IPS-18c (cell line): ENCODE results near the gene AGGF1.
"Not testable (repeated sequence)": the region's sequence is repeated elsewhere in the genome, so short reads cannot be mapped to it uniquely, and the experiment has no call there.

Experiments
- H3K4me3 ChIP-seq: 2 replicates; pipeline ENCODE4 v1.7.0; 2013; ENCODE audit warnings: low read depth, mild to moderate bottlenecking, low read length, moderate library complexity; ENCODE audit not compliant: insufficient read depth
- H3K9me3 ChIP-seq: one replicate; pipeline ENCODE4 v1.6.1; 2013; ENCODE audit warnings: mild to moderate bottlenecking, low read length, moderate library complexity; ENCODE audit not compliant: control insufficient read depth, insufficient read depth

AGGF1 gene

DNA sequence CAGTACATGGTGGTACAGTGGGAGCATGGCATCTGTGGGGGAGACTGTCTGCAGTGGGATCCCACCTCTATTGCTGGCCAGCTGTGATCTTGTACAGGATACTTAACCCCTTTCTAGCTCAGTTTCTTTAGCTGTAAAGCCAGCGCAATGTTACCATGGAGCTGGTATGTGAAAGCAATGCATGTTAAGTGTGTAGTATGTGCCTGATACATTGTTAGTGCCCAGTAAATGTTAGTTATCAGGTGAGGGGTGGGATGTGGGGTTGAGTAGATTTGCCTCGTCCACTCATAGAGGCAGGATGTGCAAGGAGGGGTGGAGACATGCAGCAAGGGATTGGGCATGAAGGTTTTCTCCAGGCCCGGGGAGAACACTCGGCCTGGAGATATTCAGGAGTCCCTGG, 44.5 kb downstream of the AGGF1 start:
- H3K4me3 ChIP-seq: no peak overlapping the region
- no peaks in the 10 kb centered on the region for H3K9me3 ChIP-seq

- Histone ChIP-seq H3K9me3 (no peaks in the 10 kb centered on the region), H3K4me3 (peak overlapping the region; percentile 57; the same call in 1 of the 2 replicates)
These were observed 47.0 kb downstream of the AGGF1 start for GRCh38 chr5:77076961-77077828.

GRCh38 chr5:77077829-77078176, 47.6 kb downstream of the AGGF1 start:
- Histone ChIP-seq H3K9me3 (no peaks in the 10 kb centered on the region), H3K4me3 (peak overlapping the region; percentile 57; the same call in 1 of the 2 replicates)

DNA sequence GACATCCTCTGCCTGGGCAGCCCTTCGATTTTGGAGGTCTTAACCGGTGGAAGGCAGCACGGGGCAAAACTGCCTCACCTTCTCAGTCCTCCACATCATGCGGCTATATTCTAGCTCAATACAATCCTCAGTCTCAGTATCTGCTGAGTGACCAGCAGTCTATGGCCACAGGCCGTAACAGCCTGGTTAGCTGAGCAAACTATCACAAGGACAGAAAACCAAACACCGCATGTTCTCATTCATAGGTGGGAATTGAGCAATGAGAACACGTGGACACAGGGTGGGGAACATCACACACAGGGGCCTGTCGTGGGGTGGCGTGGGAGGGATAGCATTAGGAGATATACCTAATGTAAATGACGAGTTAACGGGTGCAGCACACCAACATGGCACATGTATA, 50.3 kb downstream of the AGGF1 start:
- H3K4me3 ChIP-seq, H3K9me3 ChIP-seq: not testable (repeated sequence)

DNA sequence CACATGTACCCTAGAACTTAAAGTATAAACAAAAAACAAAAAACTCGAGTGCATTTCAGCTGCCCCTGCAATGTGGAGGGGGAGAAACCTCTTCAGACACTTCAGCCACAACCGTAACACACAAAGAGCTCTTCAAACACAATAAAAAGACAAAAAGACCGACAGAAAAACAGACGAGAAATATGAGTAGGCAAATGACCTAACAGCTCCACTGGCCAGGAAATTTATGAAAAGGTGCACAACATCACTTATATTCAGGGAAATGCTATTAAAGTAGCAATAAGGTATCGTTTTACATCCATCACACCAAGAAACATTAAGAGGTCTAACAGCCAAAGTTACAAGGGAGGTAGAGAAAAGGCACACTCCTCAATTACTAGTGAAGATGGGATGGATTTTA, 50.7 kb downstream of the AGGF1 start:
- no peak overlapping the region for H3K4me3 ChIP-seq
- no peaks in the 10 kb centered on the region for H3K9me3 ChIP-seq

DNA sequence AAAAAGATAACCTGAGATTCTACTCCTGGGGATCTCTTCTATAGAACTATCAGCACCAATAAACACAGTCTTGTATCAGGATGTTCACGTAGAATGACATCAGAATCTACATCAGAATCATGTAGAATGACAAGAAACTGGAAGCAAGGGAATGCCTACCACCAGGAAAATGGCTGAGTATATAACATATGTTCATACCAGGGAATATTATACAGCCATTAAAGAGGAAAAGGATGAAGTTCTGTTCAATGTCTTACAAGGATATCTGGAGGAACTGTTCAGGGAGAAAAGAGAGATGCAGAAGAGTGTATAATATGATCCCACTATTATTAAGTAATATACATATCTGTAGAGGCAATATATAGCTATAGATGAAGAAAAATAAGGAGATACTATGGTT, 52.1 kb downstream of the AGGF1 start:
- Histone ChIP-seq H3K9me3 (no peaks in the 10 kb centered on the region), H3K4me3 (no peak overlapping the region)

DNA sequence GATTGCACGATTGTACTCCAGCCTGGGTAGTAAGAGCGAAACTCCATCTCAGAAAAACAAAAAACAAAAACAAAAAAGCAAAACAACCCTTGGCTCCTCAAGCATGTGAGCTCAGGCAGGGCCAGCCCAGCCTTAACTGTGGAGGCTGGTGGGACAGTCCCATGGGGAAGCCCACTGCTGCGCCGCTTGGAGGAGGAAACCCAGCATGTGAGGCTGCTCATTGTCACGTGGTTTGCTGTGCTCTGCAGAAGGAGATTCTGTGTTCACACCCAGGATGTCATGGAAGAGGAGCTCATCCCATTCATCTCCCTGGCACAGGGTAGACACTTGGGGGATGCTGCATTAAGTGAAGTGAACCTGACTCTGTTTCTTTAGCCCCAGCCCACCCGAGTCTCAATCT, 52.9 kb downstream of the AGGF1 start:
- H3K4me3 ChIP-seq: no peak overlapping the region
- no peaks in the 10 kb centered on the region for H3K9me3 ChIP-seq

- H3K9me3 ChIP-seq: no peaks in the 10 kb centered on the region
- peak overlapping the region; percentile 75; the same call in 1 of the 2 replicates for H3K4me3 ChIP-seq
These were observed 56.1 kb downstream of the AGGF1 start for GRCh38 chr5:77086368-77086688.

GRCh38 chr5:77086689-77087483, 56.7 kb downstream of the AGGF1 start, which contains the start of gene ZBED3:
ZBED3 (minus strand) TSS chr5:77087285; CDS start chr5:77077878, 9,407 bp downstream.
- Histone ChIP-seq H3K4me3 (peak within 1 kb of the TSS; percentile 75), H3K9me3 (no peaks in the 10 kb centered on the region)

GRCh38 chr5:77087484-77088261, 57.5 kb downstream of the AGGF1 start:
- peak overlapping the region; percentile 75 for H3K4me3 ChIP-seq
- H3K9me3 ChIP-seq: no peaks in the 10 kb centered on the region

- H3K9me3 ChIP-seq: no peaks in the 10 kb centered on the region
These were observed 65.0 kb downstream of the AGGF1 start for GRCh38 chr5:77095189-77095588.

DNA sequence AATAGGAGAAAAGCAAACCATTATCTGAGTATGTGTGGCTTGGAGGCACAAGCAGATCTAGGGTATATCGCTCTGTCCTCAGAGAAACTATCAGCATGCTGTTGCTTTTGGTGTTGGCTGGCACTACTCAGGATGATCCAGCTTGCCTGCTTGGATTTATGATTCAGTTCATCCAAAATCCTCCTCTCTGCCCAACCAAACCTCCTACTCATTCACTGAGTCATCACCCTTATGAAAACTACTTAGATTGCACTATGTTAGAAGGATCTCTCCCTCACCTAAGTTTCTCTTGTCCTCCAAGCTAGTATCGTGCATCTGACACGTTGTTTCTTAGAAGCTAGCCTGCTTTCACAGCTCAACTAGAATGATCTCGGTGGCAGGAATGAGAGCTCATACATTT, 71.1 kb downstream of the AGGF1 start:
- Histone ChIP-seq H3K9me3 (no peaks in the 10 kb centered on the region), H3K4me3 (no peak overlapping the region)

More at GRCh38 chr5:77095189-77095588, 65.0 kb downstream of the AGGF1 start:
- H3K4me3 ChIP-seq: no peak overlapping the region

GRCh38 chr5:77102549-77102948, 72.3 kb downstream of the AGGF1 start:
- Histone ChIP-seq H3K9me3 (no peaks in the 10 kb centered on the region), H3K4me3 (no peak overlapping the region)

GRCh38 chr5:77103457-77103856, 73.3 kb downstream of the AGGF1 start:
- no peak overlapping the region for H3K4me3 ChIP-seq
- H3K9me3 ChIP-seq: no peaks in the 10 kb centered on the region

DNA sequence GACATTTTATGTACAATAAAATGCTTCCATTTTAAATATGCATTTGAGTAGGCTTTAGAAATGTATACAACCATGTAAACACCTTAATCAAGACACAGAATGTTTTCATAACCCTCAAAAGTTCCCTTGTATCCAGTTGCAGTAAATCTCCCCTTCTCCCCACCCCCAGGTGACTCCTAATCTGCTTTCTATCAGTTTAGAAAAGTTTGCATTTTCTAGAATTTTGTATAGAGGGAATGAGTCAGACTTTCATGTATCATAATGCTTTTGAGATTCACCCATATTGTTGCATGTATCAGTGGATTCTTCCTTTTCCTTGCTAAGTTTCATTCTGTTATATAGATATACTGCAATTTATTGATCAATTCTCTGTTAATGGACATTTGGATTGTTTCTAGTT, 74.6 kb downstream of the AGGF1 start:
- H3K4me3 ChIP-seq: no peak overlapping the region

DNA sequence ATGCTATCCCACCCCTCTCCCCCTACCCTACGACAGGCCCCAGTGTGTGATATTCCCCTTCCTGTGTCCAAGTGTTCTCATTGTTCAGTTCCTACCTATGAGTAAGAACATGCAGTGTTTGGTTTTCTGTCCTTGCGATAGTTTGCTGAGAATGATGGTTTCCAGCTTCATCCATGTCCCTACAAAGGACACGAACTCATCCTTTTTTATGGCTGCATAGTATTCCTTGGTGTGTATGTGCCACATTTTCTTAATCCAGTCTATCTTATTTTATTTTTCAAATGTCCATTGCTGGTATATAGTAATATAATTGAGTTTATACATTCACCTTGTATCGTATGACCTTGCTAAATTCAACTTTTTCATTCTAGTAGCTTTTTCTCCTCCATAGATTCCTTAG, 76.8 kb downstream of the AGGF1 start:
- not testable (repeated sequence) for H3K4me3 ChIP-seq, H3K9me3 ChIP-seq

More for the DNA sequence above, 74.6 kb downstream of the AGGF1 start:
- H3K9me3 ChIP-seq: no peaks in the 10 kb centered on the region
